HL-60/S4 (cell line): ENCODE measurements around the gene LCE1A.

Experiments
- in situ Hi-C: fragments of 300-500 bp; cut with MboI; formaldehyde crosslinking; loops from 2 replicates; pipeline ENCODE4 v1.14.3; 2022; ENCODE audit warnings: low sequenced_read_pairs

The LCE1A gene

GRCh38 chr1:152869808-152870419, 42.6 kb downstream of the LCE1A start:
- in situ Hi-C loops = no loop called here

- in situ Hi-C loops = no loop called here
These were observed 43.8 kb downstream of the LCE1A start for GRCh38 chr1:152870831-152871730.

- in situ Hi-C loops = no loop called here
These were observed 44.5 kb downstream of the LCE1A start for GRCh38 chr1:152871731-152872126.

GRCh38 chr1:152873495-152873894, 46.2 kb downstream of the LCE1A start:
- in situ Hi-C loops = no loop called here

GRCh38 chr1:152876827-152877226, 49.6 kb downstream of the LCE1A start:
- in situ Hi-C loops = no loop called here
